Measurements from ENCODE around the gene CDCA4. TPM values are rescaled to one million over a fixed set of nuclear protein-coding genes. Genes with fewer than 3 reads are reported as not detected.

The CDCA4 gene
- polyA plus RNA-seq, 1 experiment: 6.8 TPM

DNA sequence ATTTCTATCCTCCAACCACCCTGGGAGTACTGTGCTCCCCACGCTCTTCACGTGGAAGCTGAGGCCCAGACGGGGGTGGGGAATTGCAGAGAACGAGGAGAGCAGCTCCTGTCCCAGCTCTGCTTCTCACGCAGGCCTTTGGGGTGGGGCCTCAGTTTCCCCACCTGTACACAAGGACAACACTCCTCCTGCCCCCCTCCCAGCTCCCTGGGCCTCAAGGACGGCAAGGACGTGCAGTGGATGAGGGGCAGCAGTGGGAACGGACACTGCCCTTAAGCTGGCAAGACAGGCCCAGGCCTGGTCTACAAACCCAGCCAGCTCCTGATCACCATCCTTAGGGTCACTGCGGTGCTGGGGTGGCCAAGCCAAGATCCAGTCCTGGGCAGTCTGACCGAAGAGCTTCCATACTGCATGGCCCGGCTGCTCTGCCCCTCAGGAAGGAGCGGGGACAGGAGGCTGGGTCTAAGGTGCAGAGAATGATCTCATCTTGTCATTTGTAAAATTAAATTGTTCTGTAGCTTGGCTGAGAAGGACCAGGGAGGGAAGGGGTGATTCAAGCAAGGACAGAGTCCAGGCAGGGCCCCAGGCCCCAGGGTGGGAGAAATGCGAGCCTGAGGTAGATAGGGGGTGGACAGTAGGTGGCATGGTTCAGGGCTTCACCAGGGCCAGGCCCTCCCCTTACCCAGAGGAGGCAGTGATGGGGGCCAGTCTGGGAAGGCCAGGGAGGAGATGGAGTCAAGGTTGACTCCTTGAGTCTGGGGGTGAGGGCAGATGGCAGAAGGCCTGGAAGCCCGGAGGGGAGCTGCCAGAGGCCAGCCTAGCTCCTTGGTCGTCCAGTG, 36.6 kb downstream of the CDCA4 start:
- POLR2A ChIA-PET: no interaction called here

DNA sequence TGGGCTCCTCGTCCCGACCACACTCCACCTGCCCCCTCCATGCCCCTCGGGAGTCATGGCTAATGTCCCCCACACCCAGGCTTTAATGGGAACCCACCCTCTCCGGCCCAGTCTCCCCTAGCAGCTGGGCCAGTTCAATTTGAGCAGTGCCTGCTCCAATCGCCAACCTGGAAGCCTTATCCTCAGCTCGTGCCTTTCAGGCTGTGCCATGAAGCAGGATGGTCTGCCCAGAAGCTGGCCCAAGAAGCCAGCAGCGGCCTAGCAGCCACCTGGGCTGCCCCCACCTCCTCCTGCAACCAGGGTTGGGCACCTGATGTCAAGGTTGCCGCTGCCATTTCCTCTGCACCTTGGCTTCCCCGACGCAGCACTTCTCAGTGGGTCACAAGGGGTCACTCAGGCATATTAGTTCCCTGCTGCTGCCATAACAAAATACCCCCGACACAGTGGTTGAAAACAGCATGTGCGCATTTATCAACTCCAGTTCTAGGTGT, 37.6 kb downstream of the CDCA4 start:
- ChIA-PET CTCF (interaction anchor here (0.5 to 3.4 kb wide), 2 partner anchors 62 to 527 kb away, joined by 3 to 15 read pairs; no protein-coding TSS in a partner anchor), POLR2A (no interaction called here)
- TF ChIP-seq, protein P1, sequence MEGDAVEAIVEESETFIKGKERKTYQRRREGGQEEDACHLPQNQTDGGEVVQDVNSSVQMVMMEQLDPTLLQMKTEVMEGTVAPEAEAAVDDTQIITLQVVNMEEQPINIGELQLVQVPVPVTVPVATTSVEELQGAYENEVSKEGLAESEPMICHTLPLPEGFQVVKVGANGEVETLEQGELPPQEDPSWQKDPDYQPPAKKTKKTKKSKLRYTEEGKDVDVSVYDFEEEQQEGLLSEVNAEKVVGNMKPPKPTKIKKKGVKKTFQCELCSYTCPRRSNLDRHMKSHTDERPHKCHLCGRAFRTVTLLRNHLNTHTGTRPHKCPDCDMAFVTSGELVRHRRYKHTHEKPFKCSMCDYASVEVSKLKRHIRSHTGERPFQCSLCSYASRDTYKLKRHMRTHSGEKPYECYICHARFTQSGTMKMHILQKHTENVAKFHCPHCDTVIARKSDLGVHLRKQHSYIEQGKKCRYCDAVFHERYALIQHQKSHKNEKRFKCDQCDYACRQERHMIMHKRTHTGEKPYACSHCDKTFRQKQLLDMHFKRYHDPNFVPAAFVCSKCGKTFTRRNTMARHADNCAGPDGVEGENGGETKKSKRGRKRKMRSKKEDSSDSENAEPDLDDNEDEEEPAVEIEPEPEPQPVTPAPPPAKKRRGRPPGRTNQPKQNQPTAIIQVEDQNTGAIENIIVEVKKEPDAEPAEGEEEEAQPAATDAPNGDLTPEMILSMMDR (IDR thresholded peaks at IDR 0.05; ENCODE audit: low read depth, low read length): no peak
- H3K27me3 ChIP-seq (ENCODE audit: control insufficient read depth, insufficient read depth, low read length): peaks cover 2% of the 10 kb centered on the region
- DNase-seq (ENCODE audit: low read depth, low spot score): no peak
- H3K4me3 ChIP-seq (ENCODE audit: low read depth, low read length): no peak overlapping the region
- H3K27ac ChIP-seq (ENCODE audit: low read depth, low read length): no peak overlapping the region
- H3K9me3 ChIP-seq (ENCODE audit: control insufficient read depth, insufficient read depth, low read length): peaks cover 3% of the 10 kb centered on the region; the same call in 1 of the 2 replicates

More for the DNA sequence above, 36.6 kb downstream of the CDCA4 start:
- H3K27ac ChIP-seq (ENCODE audit: low read depth, low read length): no peak overlapping the region
- no peak for DNase-seq (ENCODE audit: low read depth, low spot score)
- peaks cover 3% of the 10 kb centered on the region; the same call in 1 of the 2 replicates for H3K9me3 ChIP-seq (ENCODE audit: control insufficient read depth, insufficient read depth, low read length)
- TF ChIP-seq, protein P1 (IDR thresholded peaks at IDR 0.05; ENCODE audit: low read depth, low read length): no peak
- peaks cover 2% of the 10 kb centered on the region for H3K27me3 ChIP-seq (ENCODE audit: control insufficient read depth, insufficient read depth, low read length)
- CTCF ChIA-PET: interaction anchor here (0.5 to 3.4 kb wide), 4 partner anchors 9 to 526 kb away, joined by 3 to 16 read pairs (median 9); no protein-coding TSS in a partner anchor
- H3K4me3 ChIP-seq (ENCODE audit: low read depth, low read length): no peak overlapping the region

DNA sequence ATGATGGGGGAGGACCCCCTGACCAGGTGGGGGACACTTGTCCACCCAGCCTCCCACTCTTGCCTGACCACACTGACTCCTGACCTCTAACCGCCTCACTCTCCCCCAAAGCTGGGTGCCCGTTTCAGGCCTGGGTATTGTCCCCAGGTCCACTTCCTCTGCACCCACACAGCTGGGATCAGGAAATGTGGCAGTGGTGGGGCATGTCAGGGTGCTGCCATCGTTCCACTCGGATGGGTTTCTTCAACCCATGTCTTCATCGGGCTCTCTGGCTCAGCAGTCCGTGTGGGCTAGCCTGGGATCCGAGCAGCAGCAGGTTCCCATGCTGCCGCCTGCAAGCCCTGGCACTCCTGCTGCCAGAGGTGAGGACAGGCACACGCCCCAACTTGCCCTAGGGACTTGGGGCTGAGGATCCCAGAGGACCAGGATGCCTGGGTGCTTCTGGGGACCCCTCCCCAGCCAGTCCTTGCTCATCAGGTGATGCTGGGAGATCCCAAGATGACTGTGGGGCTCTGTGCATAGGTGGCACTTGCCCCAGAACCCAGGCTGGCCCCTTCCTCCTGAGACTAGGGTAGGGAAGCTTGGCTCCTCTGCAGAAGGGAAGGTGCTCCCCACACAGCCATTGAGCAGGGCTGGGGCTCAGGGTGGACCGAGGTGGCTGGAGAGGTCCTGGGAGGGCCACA, 38.2 kb downstream of the CDCA4 start:
- DNase-seq (ENCODE audit: low read depth, low spot score): no peak
- Histone ChIP-seq H3K9me3 (ENCODE audit: control insufficient read depth, insufficient read depth, low read length) (peaks cover 3% of the 10 kb centered on the region; the same call in 1 of the 2 replicates), H3K4me3 (ENCODE audit: low read depth, low read length) (no peak overlapping the region), H3K27me3 (ENCODE audit: control insufficient read depth, insufficient read depth, low read length) (peaks cover 2% of the 10 kb centered on the region), H3K27ac (ENCODE audit: low read depth, low read length) (no peak overlapping the region)
- ChIA-PET CTCF (interaction anchor here (3.4 kb wide), 1 partner anchor 62 kb away, joined by 15 read pairs; no protein-coding TSS in a partner anchor), POLR2A (interaction anchor here (1.3 kb wide), 1 partner anchor 38 kb away, joined by 3 read pairs; the partner anchor contains the start of gene CDCA4)
- TF ChIP-seq, protein P1 (IDR thresholded peaks at IDR 0.05; ENCODE audit: low read depth, low read length): no peak

- TF ChIP-seq, protein P1 (IDR thresholded peaks at IDR 0.05; ENCODE audit: low read depth, low read length): no peak
- POLR2A ChIA-PET: interaction anchor here (1.3 kb wide), 1 partner anchor 39 kb away, joined by 3 read pairs; the partner anchor contains the start of gene CDCA4
- no peak for DNase-seq (ENCODE audit: low read depth, low spot score)
- H3K27ac ChIP-seq (ENCODE audit: low read depth, low read length): no peak overlapping the region
- CTCF ChIA-PET: no interaction called here
- H3K4me3 ChIP-seq (ENCODE audit: low read depth, low read length): no peak overlapping the region
- peaks cover 2% of the 10 kb centered on the region for H3K27me3 ChIP-seq (ENCODE audit: control insufficient read depth, insufficient read depth, low read length)
- peaks cover 3% of the 10 kb centered on the region; the same call in 1 of the 2 replicates for H3K9me3 ChIP-seq (ENCODE audit: control insufficient read depth, insufficient read depth, low read length)
Observed at GRCh38 chr14:104981699-104982541, 39.0 kb downstream of the CDCA4 start.
